Activated naive CD4-positive, alpha-beta T cell treated with anti-CD3 and anti-CD28 coated beads, Interleukin-2, amount 50 U/mL, for 24 hours (primary cell): Measurements from ENCODE around the gene KIF5A.

Experiments used
- H3K27ac Mint-ChIP-seq: one replicate; pipeline ENCODE4 v1.8.0; 2021; ENCODE audit warnings: mild to moderate bottlenecking, mixed read lengths
- H3K27me3 Mint-ChIP-seq: one replicate; pipeline ENCODE4 v1.8.0; 2021; ENCODE audit warnings: mixed read lengths
- H3K36me3 Mint-ChIP-seq: one replicate; pipeline ENCODE4 v1.8.0; 2021; ENCODE audit warnings: mixed read lengths
- H3K4me1 Mint-ChIP-seq: one replicate; pipeline ENCODE4 v1.8.0; 2021; ENCODE audit warnings: mixed read lengths
- H3K4me3 Mint-ChIP-seq: one replicate; pipeline ENCODE4 v1.8.0; 2021; ENCODE audit warnings: mild to moderate bottlenecking, mixed read lengths
- H3K9me3 Mint-ChIP-seq: one replicate; pipeline ENCODE4 v1.8.0; 2021; ENCODE audit warnings: mixed read lengths

KIF5A gene

GRCh38 chr12:57620245-57620935, 70.5 kb downstream of the KIF5A start:
- Mint-ChIP-seq H3K27ac (peak overlapping the region; percentile 25), H3K4me1 (peaks cover 34% of the 10 kb centered on the region), H3K27me3 (peaks cover 59% of the 10 kb centered on the region), H3K36me3 (no peaks in the 10 kb centered on the region), H3K9me3 (no peaks in the 10 kb centered on the region), H3K4me3 (peak overlapping the region; percentile 84)

GRCh38 chr12:57620936-57621496, 71.2 kb downstream of the KIF5A start:
- H3K27ac Mint-ChIP-seq = no peak overlapping the region
- H3K27me3 Mint-ChIP-seq = peaks cover 62% of the 10 kb centered on the region
- no peaks in the 10 kb centered on the region for H3K9me3 Mint-ChIP-seq
- peak overlapping the region; percentile 84 for H3K4me3 Mint-ChIP-seq
- peaks cover 34% of the 10 kb centered on the region for H3K4me1 Mint-ChIP-seq
- no peaks in the 10 kb centered on the region for H3K36me3 Mint-ChIP-seq

GRCh38 chr12:57621497-57622292, 71.9 kb downstream of the KIF5A start:
- Mint-ChIP-seq H3K4me3 (peak overlapping the region; percentile 84), H3K4me1 (peaks cover 34% of the 10 kb centered on the region), H3K36me3 (no peaks in the 10 kb centered on the region)

GRCh38 chr12:57622293-57623245, 72.7 kb downstream of the KIF5A start:
- H3K4me3 Mint-ChIP-seq = peak overlapping the region; percentile 84
- H3K4me1 Mint-ChIP-seq = peaks cover 34% of the 10 kb centered on the region
- no peak overlapping the region for H3K27ac Mint-ChIP-seq
- peaks cover 69% of the 10 kb centered on the region for H3K27me3 Mint-ChIP-seq
- H3K36me3 Mint-ChIP-seq = no peaks in the 10 kb centered on the region
- H3K9me3 Mint-ChIP-seq = no peaks in the 10 kb centered on the region

More at GRCh38 chr12:57621497-57622292, 71.9 kb downstream of the KIF5A start:
- H3K9me3 Mint-ChIP-seq = no peaks in the 10 kb centered on the region
- H3K27ac Mint-ChIP-seq = no peak overlapping the region
- peaks cover 67% of the 10 kb centered on the region for H3K27me3 Mint-ChIP-seq

GRCh38 chr12:57623385-57623784, 73.5 kb downstream of the KIF5A start:
- peaks cover 40% of the 10 kb centered on the region for H3K4me1 Mint-ChIP-seq
- no peaks in the 10 kb centered on the region for H3K36me3 Mint-ChIP-seq

GRCh38 chr12:57623811-57624390, 74.1 kb downstream of the KIF5A start:
- no peaks in the 10 kb centered on the region for H3K36me3 Mint-ChIP-seq
- H3K4me3 Mint-ChIP-seq = no peak overlapping the region
- H3K4me1 Mint-ChIP-seq = peaks cover 40% of the 10 kb centered on the region
- H3K27me3 Mint-ChIP-seq = peaks cover 73% of the 10 kb centered on the region
- H3K27ac Mint-ChIP-seq = no peak overlapping the region
- H3K9me3 Mint-ChIP-seq = no peaks in the 10 kb centered on the region

More at GRCh38 chr12:57623385-57623784, 73.5 kb downstream of the KIF5A start:
- Mint-ChIP-seq H3K9me3 (no peaks in the 10 kb centered on the region), H3K27me3 (peaks cover 70% of the 10 kb centered on the region), H3K4me3 (no peak overlapping the region), H3K27ac (no peak overlapping the region)

GRCh38 chr12:57624441-57625220, 74.8 kb downstream of the KIF5A start:
- no peak overlapping the region for H3K4me3 Mint-ChIP-seq
- H3K4me1 Mint-ChIP-seq = peaks cover 34% of the 10 kb centered on the region
- H3K27ac Mint-ChIP-seq = no peak overlapping the region
- no peaks in the 10 kb centered on the region for H3K36me3 Mint-ChIP-seq
- H3K27me3 Mint-ChIP-seq = peaks cover 69% of the 10 kb centered on the region
- no peaks in the 10 kb centered on the region for H3K9me3 Mint-ChIP-seq

GRCh38 chr12:57625261-57626032, 75.6 kb downstream of the KIF5A start:
- Mint-ChIP-seq H3K4me3 (no peak overlapping the region), H3K36me3 (no peaks in the 10 kb centered on the region), H3K27me3 (peaks cover 74% of the 10 kb centered on the region), H3K27ac (no peak overlapping the region), H3K4me1 (peaks cover 26% of the 10 kb centered on the region), H3K9me3 (no peaks in the 10 kb centered on the region)

- H3K4me3 Mint-ChIP-seq = peak overlapping the region; percentile 26
- H3K4me1 Mint-ChIP-seq = peaks cover 18% of the 10 kb centered on the region
- peaks cover 73% of the 10 kb centered on the region for H3K27me3 Mint-ChIP-seq
- peak overlapping the region; percentile 24 for H3K27ac Mint-ChIP-seq
- H3K9me3 Mint-ChIP-seq = no peaks in the 10 kb centered on the region
- no peaks in the 10 kb centered on the region for H3K36me3 Mint-ChIP-seq
Observed at GRCh38 chr12:57626111-57626920, 76.5 kb downstream of the KIF5A start.

GRCh38 chr12:57626921-57627445, 77.1 kb downstream of the KIF5A start:
- Mint-ChIP-seq H3K9me3 (no peaks in the 10 kb centered on the region), H3K36me3 (no peaks in the 10 kb centered on the region), H3K4me1 (peaks cover 11% of the 10 kb centered on the region), H3K27me3 (peaks cover 75% of the 10 kb centered on the region), H3K4me3 (no peak overlapping the region), H3K27ac (no peak overlapping the region)

- Mint-ChIP-seq H3K4me1 (peaks cover 8% of the 10 kb centered on the region), H3K4me3 (peak overlapping the region; percentile 51), H3K9me3 (no peaks in the 10 kb centered on the region), H3K36me3 (no peaks in the 10 kb centered on the region), H3K27ac (no peak overlapping the region), H3K27me3 (peaks cover 70% of the 10 kb centered on the region)
Observed at GRCh38 chr12:57627501-57628279, 77.8 kb downstream of the KIF5A start.
